HEK293 (cell line): ENCODE results near the gene HLA-DMA.

ENCODE experiments used
- CTCF ChIA-PET: fragments of 350-600 bp; formaldehyde crosslinking; extraction: SDS; loops from one replicate; lab custom pipeline; 2021; ENCODE audit warnings: antibody characterized with exemption; lab: Yijun Ruan, JAX
- POLR2A ChIA-PET: fragments of 300-600 bp; formaldehyde crosslinking; extraction: SDS; loops from one replicate; lab custom pipeline; 2020; ENCODE audit warnings: antibody characterized with exemption, inconsistent platforms; lab: Yijun Ruan, JAX
- H3K27ac ChIP-seq: fragments of 200-500 bp; sonication (Bioruptor generic); 2 replicates; pipeline ENCODE4 v1.5.1; 2014; ENCODE audit warnings: low read depth, low read length, control low read depth, inconsistent platforms; ENCODE audit errors: extremely low read depth
- H3K36me3 ChIP-seq, 2 experiments: fragments of 200-500 bp in 1 of 2; sonication (Bioruptor generic) in 1 of 2; 1 replicate in 1 of 2; 2 replicates in 1 of 2; pipeline ENCODE4 v1.5.1; 2014 to 2017; ENCODE audit warnings: inconsistent platforms in 2 of 2, low read length in 2 of 2; ENCODE audit not compliant: control insufficient read depth in 2 of 2, insufficient read depth in 1 of 2
- H3K4me1 ChIP-seq: fragments of 200-500 bp; sonication (Bioruptor generic); 2 replicates; pipeline ENCODE4 v1.5.1; 2014; ENCODE audit warnings: mild to moderate bottlenecking, low read length, inconsistent platforms; ENCODE audit not compliant: control insufficient read depth, insufficient read depth
- H3K4me3 ChIP-seq: 2 replicates; pipeline ENCODE4 v1.5.1; 2011; ENCODE audit warnings: low read depth, mild to moderate bottlenecking, control low read depth, low read length, moderate library complexity
- H3K9me3 ChIP-seq: fragments of 200-500 bp; sonication (Bioruptor generic); 2 replicates; pipeline ENCODE4 v1.5.1; 2014; ENCODE audit warnings: low read depth, low read length, inconsistent platforms; ENCODE audit not compliant: control insufficient read depth, insufficient read depth
- EGR2 ChIP-seq: fragments of 450-650 bp; formaldehyde crosslinking; IDR thresholded peaks from 2 replicates; pipeline ENCODE4 v1.5.1; 2016; ENCODE audit warnings: low read depth, missing biosample characterization, missing genetic modification characterization
- GFI1B ChIP-seq: fragments of 450-650 bp; formaldehyde crosslinking; IDR thresholded peaks from 2 replicates; pipeline ENCODE4 v1.5.1; 2016; ENCODE audit warnings: missing biosample characterization, missing genetic modification characterization
- GLI2 ChIP-seq: fragments of 450-650 bp; formaldehyde crosslinking; IDR thresholded peaks from 2 replicates; pipeline ENCODE4; 2017; ENCODE audit warnings: missing biosample characterization, missing genetic modification characterization, low read depth, borderline replicate concordance
- HOXD13 ChIP-seq: sonication (generic); formaldehyde crosslinking; IDR thresholded peaks from 2 replicates; pipeline ENCODE4 v1.8.0; 2022; ENCODE audit warnings: missing genetic modification reagents, borderline replicate concordance
- PRDM4 ChIP-seq: fragments of 450-650 bp; formaldehyde crosslinking; IDR thresholded peaks from 2 replicates; pipeline ENCODE4 v1.5.1; 2017; ENCODE audit warnings: missing biosample characterization, missing genetic modification characterization
- SP7 ChIP-seq: fragments of 450-650 bp; formaldehyde crosslinking; IDR thresholded peaks from 2 replicates; pipeline ENCODE4 v1.5.1; 2016; ENCODE audit warnings: missing biosample characterization, missing genetic modification characterization
- TRIM28 ChIP-seq: IDR thresholded peaks from 2 replicates; pipeline ENCODE4 v1.6.1; 2011; ENCODE audit warnings: low read length, control low read depth, borderline replicate concordance
- ZBTB17 ChIP-seq: fragments of 450-650 bp; formaldehyde crosslinking; IDR thresholded peaks from 2 replicates; pipeline ENCODE4 v1.5.1; 2016; ENCODE audit warnings: missing biosample characterization, missing genetic modification characterization
- ZNF157 ChIP-seq: fragments of 450-650 bp; formaldehyde crosslinking; IDR thresholded peaks from 2 replicates; pipeline ENCODE4 v1.5.1; 2016; ENCODE audit warnings: missing biosample characterization, missing genetic modification characterization
- ZNF362 ChIP-seq: fragments of 450-650 bp; formaldehyde crosslinking; IDR thresholded peaks from 2 replicates; pipeline ENCODE4 v1.5.1; 2016; ENCODE audit warnings: missing biosample characterization, missing genetic modification characterization
- ZNF623 ChIP-seq: fragments of 450-650 bp; formaldehyde crosslinking; IDR thresholded peaks from 2 replicates; pipeline ENCODE4 v1.5.1; 2016; ENCODE audit warnings: missing biosample characterization, missing genetic modification characterization
- ZNF639 ChIP-seq: fragments of 450-650 bp; formaldehyde crosslinking; IDR thresholded peaks from 2 replicates; pipeline ENCODE4 v1.5.1; 2016; ENCODE audit warnings: missing biosample characterization, missing genetic modification characterization
- ZNF707 ChIP-seq: fragments of 450-650 bp; formaldehyde crosslinking; IDR thresholded peaks from 2 replicates; pipeline ENCODE4 v1.5.1; 2016; ENCODE audit warnings: missing biosample characterization, missing genetic modification characterization
- ZSCAN23 ChIP-seq: fragments of 450-650 bp; formaldehyde crosslinking; IDR thresholded peaks from 2 replicates; pipeline ENCODE4 v1.5.1; 2016; ENCODE audit warnings: missing biosample characterization, missing genetic modification characterization
- TF ChIP-seq, protein P1 (sequence below): fragments of 450-650 bp; formaldehyde crosslinking; IDR thresholded peaks from 2 replicates; pipeline ENCODE4 v1.5.1; 2016; ENCODE audit warnings: missing biosample characterization, missing genetic modification characterization

HLA-DMA gene

DNA sequence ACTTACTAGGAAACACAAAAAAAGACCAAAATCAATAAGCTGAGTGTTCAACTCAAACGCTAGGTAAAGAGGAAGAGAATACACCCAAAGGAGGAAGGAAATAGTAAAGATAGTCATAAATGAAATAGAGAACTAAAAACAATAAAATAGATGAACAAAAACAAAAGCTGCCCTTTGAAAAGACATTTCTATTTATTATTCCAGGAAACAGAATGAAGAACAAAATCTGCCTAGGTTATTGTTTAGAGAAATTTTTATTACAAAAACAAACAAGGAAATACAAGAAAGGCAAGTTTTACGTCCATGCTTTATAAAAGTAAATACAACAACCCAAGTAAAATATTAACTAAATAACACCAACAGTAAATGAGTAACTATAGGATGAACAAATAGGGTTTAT, 32.2 kb downstream of the HLA-DMA start:
- Histone ChIP-seq H3K27ac (no peak overlapping the region), H3K9me3 (no peaks in the 10 kb centered on the region), H3K4me1 (no peaks in the 10 kb centered on the region; the same call in 1 of the 2 replicates), H3K36me3 (no peaks in the 10 kb centered on the region; a peak in 1 of 3 replicates), H3K4me3 (no peak overlapping the region)
- no peak for TF ChIP-seq PRDM4 (tag by site-specific recombination)
- ChIA-PET CTCF (interaction anchor here (0.6 to 3.8 kb wide), 4 partner anchors 12 to 878 kb away, joined by 3 to 38 read pairs (median 6); no protein-coding TSS in a partner anchor), POLR2A (interaction anchor here (0.5 to 0.7 kb wide), 3 partner anchors 26 to 82 kb away, joined by 3 read pairs; partner anchors contain the start of gene TAP2)

- TF ChIP-seq ZNF639 (tag by site-specific recombination), result no peak
- TF ChIP-seq ZNF707, result no peak
- TF ChIP-seq SP7 (tag by site-specific recombination), result no peak
- no peak for TF ChIP-seq ZBTB17
- no peak for TF ChIP-seq ZNF157 (tag by site-specific recombination)
- no peak for TF ChIP-seq ZNF623
- TF ChIP-seq HOXD13, result no peak
- TF ChIP-seq EGR2 (tag by site-specific recombination), result no peak
- TF ChIP-seq ZNF362 (tag by site-specific recombination), result no peak
- TF ChIP-seq, protein P1, sequence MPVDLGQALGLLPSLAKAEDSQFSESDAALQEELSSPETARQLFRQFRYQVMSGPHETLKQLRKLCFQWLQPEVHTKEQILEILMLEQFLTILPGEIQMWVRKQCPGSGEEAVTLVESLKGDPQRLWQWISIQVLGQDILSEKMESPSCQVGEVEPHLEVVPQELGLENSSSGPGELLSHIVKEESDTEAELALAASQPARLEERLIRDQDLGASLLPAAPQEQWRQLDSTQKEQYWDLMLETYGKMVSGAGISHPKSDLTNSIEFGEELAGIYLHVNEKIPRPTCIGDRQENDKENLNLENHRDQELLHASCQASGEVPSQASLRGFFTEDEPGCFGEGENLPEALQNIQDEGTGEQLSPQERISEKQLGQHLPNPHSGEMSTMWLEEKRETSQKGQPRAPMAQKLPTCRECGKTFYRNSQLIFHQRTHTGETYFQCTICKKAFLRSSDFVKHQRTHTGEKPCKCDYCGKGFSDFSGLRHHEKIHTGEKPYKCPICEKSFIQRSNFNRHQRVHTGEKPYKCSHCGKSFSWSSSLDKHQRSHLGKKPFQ (tag by site-specific recombination), result no peak
- no peak for TF ChIP-seq PRDM4 (tag by site-specific recombination)
- TF ChIP-seq GFI1B (tag by site-specific recombination), result no peak
- no peak for TF ChIP-seq ZSCAN23 (tag by site-specific recombination)
- TF ChIP-seq TRIM28, result no peak
- no peak for TF ChIP-seq GLI2
- TF ChIP-seq, all 188 proteins: peak for 0
- Histone ChIP-seq H3K27ac (no peak overlapping the region), H3K36me3 (no peaks in the 10 kb centered on the region), H3K9me3 (no peaks in the 10 kb centered on the region), H3K4me1 (no peaks in the 10 kb centered on the region), H3K4me3 (no peak overlapping the region)
- ChIA-PET CTCF (interaction anchor here (0.6 to 3.9 kb wide), 11 partner anchors 9 to 223 kb away, joined by 3 to 43 read pairs (median 5); partner anchors contain the start of genes HLA-DMA and TAP2), POLR2A (interaction anchor here (1.6 to 1.9 kb wide), 2 partner anchors 58 to 71 kb away, joined by 4 to 5 read pairs; no protein-coding TSS in a partner anchor)
Observed at GRCh38 chr6:32912951-32913350, 39.9 kb downstream of the HLA-DMA start.
